Activated CD8-positive, alpha-beta memory T cell treated with anti-CD3 and anti-CD28 coated beads, Interleukin-2, amount 10 ng/mL, durations not matched to agents 7 days and 5 days (primary cell): Measurements from ENCODE around the gene GDPD3. TPM values are rescaled to one million over a fixed set of nuclear protein-coding genes. Genes with fewer than 3 reads are reported as not detected.

Experiments used
- ATAC-seq: fragments of 150-1000 bp; cut with Tn5 transposase; one replicate; pipeline ENCODE4 v1.10.0; 2021; ENCODE audit warnings: moderate library complexity
- CTCF ChIA-PET: fragments of 350-600 bp; sonication (Branson Sonifier 250); formaldehyde crosslinking; loops from one replicate; lab custom pipeline; 2021; ENCODE audit warnings: antibody characterized with exemption; lab: Charles Lee
- DNase-seq: peaks from one replicate; pipeline ENCODE4 v3.0.0-alpha.2; 2020
- H3K27ac Mint-ChIP-seq: one replicate; pipeline ENCODE4 v1.8.0; 2021; ENCODE audit warnings: mild to moderate bottlenecking, mixed read lengths
- H3K27me3 Mint-ChIP-seq: one replicate; pipeline ENCODE4 v1.8.0; 2021; ENCODE audit warnings: mixed read lengths
- H3K36me3 Mint-ChIP-seq: one replicate; pipeline ENCODE4 v1.8.0; 2021; ENCODE audit warnings: mild to moderate bottlenecking, mixed read lengths
- H3K4me1 Mint-ChIP-seq: one replicate; pipeline ENCODE4 v1.8.0; 2021; ENCODE audit warnings: mixed read lengths
- H3K4me3 Mint-ChIP-seq: one replicate; pipeline ENCODE4 v1.8.0; 2021; ENCODE audit warnings: mild to moderate bottlenecking, moderate library complexity, mixed read lengths
- H3K9me3 Mint-ChIP-seq: one replicate; pipeline ENCODE4 v1.8.0; 2022; ENCODE audit warnings: low read depth, mixed read lengths
- total RNA-seq, 2 experiments: library from RNA; stranded (reverse); gene quantifications; one replicate each; pipeline ENCODE4 v1.2.3, GENCODE V29; 2021

GDPD3 gene
- total RNA-seq, 2 experiments from 2014 or later: 8.1 to 19.5 TPM

- H3K4me3 Mint-ChIP-seq: no peak overlapping the region
- H3K9me3 Mint-ChIP-seq: no peaks in the 10 kb centered on the region
- H3K36me3 Mint-ChIP-seq: peaks cover 54% of the 10 kb centered on the region
- no peak overlapping the region for H3K27ac Mint-ChIP-seq
- CTCF ChIA-PET: interaction anchor here (1.2 to 7.5 kb wide), 2 partner anchors 12 to 33 kb away, joined by 4 to 82 read pairs; partner anchors contain the start of gene TBX6
- no peaks in the 10 kb centered on the region for H3K27me3 Mint-ChIP-seq
- peaks cover 34% of the 10 kb centered on the region for H3K4me1 Mint-ChIP-seq
- ATAC-seq (no peak), DNase-seq (no peak)
Observed at GRCh38 chr16:30078744-30079143, 34.6 kb downstream of the GDPD3 start.

- peaks cover 35% of the 10 kb centered on the region for H3K4me1 Mint-ChIP-seq
- no peak for DNase-seq
- peak overlapping the region; percentile 85 for H3K4me3 Mint-ChIP-seq
- no peak for ATAC-seq
- H3K36me3 Mint-ChIP-seq: peaks cover 48% of the 10 kb centered on the region
- no peaks in the 10 kb centered on the region for H3K27me3 Mint-ChIP-seq
- CTCF ChIA-PET: interaction anchor here (1.5 to 7.5 kb wide), 2 partner anchors 13 to 23 kb away, joined by 5 to 82 read pairs; partner anchors contain the start of gene TBX6
- H3K9me3 Mint-ChIP-seq: no peaks in the 10 kb centered on the region
- H3K27ac Mint-ChIP-seq: peak overlapping the region; percentile 6
Observed at GRCh38 chr16:30077656-30078055, 35.7 kb downstream of the GDPD3 start.

- ATAC-seq: peak; percentile 40
- no peak for DNase-seq
- Mint-ChIP-seq H3K27ac (peak overlapping the region; percentile 87), H3K9me3 (no peaks in the 10 kb centered on the region), H3K36me3 (peaks cover 47% of the 10 kb centered on the region), H3K4me3 (peak overlapping the region; percentile 85), H3K4me1 (peaks cover 37% of the 10 kb centered on the region), H3K27me3 (no peaks in the 10 kb centered on the region)
- CTCF ChIA-PET: interaction anchor here (0.8 to 7.5 kb wide), 5 partner anchors 10 to 67 kb away, joined by 3 to 82 read pairs (median 5); partner anchors contain the start of genes ALDOA and TBX6
Observed at GRCh38 chr16:30076276-30076791, 37.0 kb downstream of the GDPD3 start.

- CTCF ChIA-PET: interaction anchor here (1.2 to 7.5 kb wide), 6 partner anchors 10 to 67 kb away, joined by 4 to 82 read pairs (median 6); partner anchors contain the start of genes ALDOA and TBX6
- ATAC-seq: peak; percentile 90
- peaks cover 37% of the 10 kb centered on the region for H3K4me1 Mint-ChIP-seq
- peak within 1 kb of the TSS; percentile 85 for H3K4me3 Mint-ChIP-seq
- DNase-seq: peak; percentile 95
- H3K9me3 Mint-ChIP-seq: no peaks in the 10 kb centered on the region
- peaks cover 45% of the 10 kb centered on the region for H3K36me3 Mint-ChIP-seq
- H3K27ac Mint-ChIP-seq: peak within 1 kb of the TSS; percentile 87
- H3K27me3 Mint-ChIP-seq: no peaks in the 10 kb centered on the region
Observed at GRCh38 chr16:30075503-30076275, 37.6 kb downstream of the GDPD3 start, which contains the start of gene PPP4C. PPP4C (plus strand) TSS chr16:30075994; CDS start chr16:30076378, 384 bp downstream.

- Mint-ChIP-seq H3K27ac (no peak overlapping the region), H3K36me3 (peaks cover 63% of the 10 kb centered on the region), H3K9me3 (no peaks in the 10 kb centered on the region), H3K4me1 (peaks cover 48% of the 10 kb centered on the region), H3K4me3 (no peak overlapping the region), H3K27me3 (no peaks in the 10 kb centered on the region)
- no peak for ATAC-seq
- CTCF ChIA-PET: interaction anchor here (1.1 to 10.1 kb wide), 2 partner anchors 22 to 85 kb away, joined by 4 to 107 read pairs; partner anchors contain the start of gene TBX6
- no peak for DNase-seq
Observed at GRCh38 chr16:30070490-30070889, 42.8 kb downstream of the GDPD3 start.

GRCh38 chr16:30069611-30070462 is 43.5 kb downstream of the GDPD3 start:
- H3K27ac Mint-ChIP-seq: peak overlapping the region; percentile 53
- H3K36me3 Mint-ChIP-seq: peaks cover 67% of the 10 kb centered on the region
- H3K9me3 Mint-ChIP-seq: no peaks in the 10 kb centered on the region
- DNase-seq (no peak), ATAC-seq (no peak)
- H3K4me1 Mint-ChIP-seq: peaks cover 45% of the 10 kb centered on the region
- no peaks in the 10 kb centered on the region for H3K27me3 Mint-ChIP-seq
- no peak overlapping the region for H3K4me3 Mint-ChIP-seq
- CTCF ChIA-PET: interaction anchor here (1.1 to 10.1 kb wide), 2 partner anchors 22 to 86 kb away, joined by 4 to 107 read pairs; partner anchors contain the start of gene TBX6

- CTCF ChIA-PET: interaction anchor here (10.1 kb wide), 1 partner anchor 23 kb away, joined by 107 read pairs; the partner anchor contains the start of gene TBX6
- peak overlapping the region; percentile 50 for H3K4me3 Mint-ChIP-seq
- peak; percentile 67 for DNase-seq
- H3K27me3 Mint-ChIP-seq: no peaks in the 10 kb centered on the region
- no peak for ATAC-seq
- peaks cover 43% of the 10 kb centered on the region for H3K4me1 Mint-ChIP-seq
- peaks cover 69% of the 10 kb centered on the region for H3K36me3 Mint-ChIP-seq
- peak overlapping the region; percentile 74 for H3K27ac Mint-ChIP-seq
- no peaks in the 10 kb centered on the region for H3K9me3 Mint-ChIP-seq
Observed at GRCh38 chr16:30068750-30069610, 44.4 kb downstream of the GDPD3 start.

GRCh38 chr16:30068333-30068732 is 45.0 kb downstream of the GDPD3 start:
- no peaks in the 10 kb centered on the region for H3K9me3 Mint-ChIP-seq
- peaks cover 65% of the 10 kb centered on the region for H3K36me3 Mint-ChIP-seq
- H3K27me3 Mint-ChIP-seq: no peaks in the 10 kb centered on the region
- DNase-seq: no peak
- H3K4me1 Mint-ChIP-seq: peaks cover 47% of the 10 kb centered on the region
- CTCF ChIA-PET: interaction anchor here (1.5 to 10.1 kb wide), 2 partner anchors 13 to 24 kb away, joined by 4 to 107 read pairs; partner anchors contain the start of gene TBX6
- ATAC-seq: no peak
- H3K4me3 Mint-ChIP-seq: peak overlapping the region; percentile 50
- peak overlapping the region; percentile 74 for H3K27ac Mint-ChIP-seq

GRCh38 chr16:30067584-30067916 is 45.8 kb downstream of the GDPD3 start:
- Mint-ChIP-seq H3K4me1 (peaks cover 50% of the 10 kb centered on the region), H3K9me3 (no peaks in the 10 kb centered on the region), H3K27ac (peak overlapping the region; percentile 87), H3K4me3 (peak overlapping the region; percentile 95), H3K27me3 (no peaks in the 10 kb centered on the region), H3K36me3 (peaks cover 63% of the 10 kb centered on the region)
- DNase-seq (no peak), ATAC-seq (no peak)
- CTCF ChIA-PET: interaction anchor here (1.2 to 10.1 kb wide), 4 partner anchors 12 to 118 kb away, joined by 3 to 107 read pairs (median 4); partner anchors contain the start of gene TBX6

GRCh38 chr16:30066761-30067583 is 46.4 kb downstream of the GDPD3 start:
- no peaks in the 10 kb centered on the region for H3K27me3 Mint-ChIP-seq
- no peaks in the 10 kb centered on the region for H3K9me3 Mint-ChIP-seq
- DNase-seq: no peak
- peak overlapping the region; percentile 95 for H3K4me3 Mint-ChIP-seq
- peak overlapping the region; percentile 87 for H3K27ac Mint-ChIP-seq
- CTCF ChIA-PET: interaction anchor here (1.0 to 10.1 kb wide), 9 partner anchors 8 to 119 kb away, joined by 3 to 107 read pairs (median 5); partner anchors contain the start of genes GDPD3 and TBX6
- peaks cover 60% of the 10 kb centered on the region for H3K36me3 Mint-ChIP-seq
- peaks cover 48% of the 10 kb centered on the region for H3K4me1 Mint-ChIP-seq
- no peak for ATAC-seq
